SK-N-MC (cell line): ENCODE data around the gene MAGI2.

Experiments used
- EZH2 ChIP-seq: fragments of 200-600 bp; sonication (generic); IDR thresholded peaks from one replicate; pipeline ENCODE4 v1.6.1; 2017; ENCODE audit warnings: antibody characterized with exemption
- POLR2AphosphoS5 ChIP-seq: IDR thresholded peaks from 2 replicates; pipeline ENCODE4 v1.6.1; 2012; ENCODE audit warnings: mild to moderate bottlenecking, low read depth, low read length, borderline replicate concordance

DNA sequence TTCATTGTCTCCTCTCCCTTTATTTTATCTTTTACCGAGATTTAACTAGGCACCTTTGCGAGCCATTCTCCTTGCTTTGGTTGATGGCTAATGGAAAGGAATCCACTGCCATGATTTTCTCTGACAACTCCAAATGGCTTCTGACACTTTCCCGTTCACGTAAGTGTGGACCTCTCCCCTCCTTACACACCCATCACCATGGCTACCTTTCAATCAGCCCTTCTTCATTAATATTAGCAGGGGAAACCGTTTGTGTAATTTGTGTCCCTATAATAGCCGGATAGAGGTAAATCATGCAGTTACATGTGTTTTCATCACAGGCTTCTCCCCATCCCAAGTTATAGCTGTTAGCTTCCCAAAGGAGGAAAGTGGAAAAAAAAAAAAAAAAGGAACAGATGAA is 767.3 kb downstream of the MAGI2 start:
- TF ChIP-seq EZH2 (no peak), POLR2AphosphoS5 (no peak)
